Activated B cell treated with CpG ODN at 0.5 μM for 24 hours (primary cell): ENCODE measurements around the gene GLTP. TPM values are rescaled to one million over a fixed set of nuclear protein-coding genes. Genes with fewer than 3 reads are reported as not detected.
A peak's percentile ranks its signal among the peaks of the same experiment; 100 is the strongest.
"Not testable (repeated sequence)": the region's sequence is repeated elsewhere in the genome, so short reads cannot be mapped to it uniquely, and the experiment has no call there.

Source experiments
- ATAC-seq: fragments of 200-7000 bp; cut with Tn5 transposase; one replicate; pipeline ENCODE4 v1.10.0; 2021; ENCODE audit warnings: low read depth, mild to moderate bottlenecking, moderate library complexity
- CTCF ChIA-PET: fragments of 350-600 bp; sonication (Branson Sonifier 250); formaldehyde crosslinking; loops from one replicate; lab custom pipeline; 2021; ENCODE audit warnings: antibody characterized with exemption; lab: Charles Lee
- POLR2A ChIA-PET: fragments of 350-600 bp; sonication (Branson Sonifier 250); formaldehyde crosslinking; loops from one replicate; lab custom pipeline; 2021; ENCODE audit warnings: antibody characterized with exemption; lab: Charles Lee
- DNase-seq: peaks from one replicate; pipeline ENCODE4 v3.0.0; 2022
- H3K27ac Mint-ChIP-seq: one replicate; pipeline ENCODE4 v1.8.0; 2020; ENCODE audit warnings: mixed read lengths
- H3K27me3 Mint-ChIP-seq: one replicate; pipeline ENCODE4 v1.8.0; 2021; ENCODE audit warnings: mixed read lengths
- H3K36me3 Mint-ChIP-seq: one replicate; pipeline ENCODE4 v1.8.0; 2021; ENCODE audit warnings: low read depth, mixed read lengths
- H3K4me1 Mint-ChIP-seq: one replicate; pipeline ENCODE4 v1.8.0; 2021; ENCODE audit warnings: mixed read lengths
- H3K4me3 Mint-ChIP-seq: one replicate; pipeline ENCODE4 v1.8.0; 2020; ENCODE audit warnings: mild to moderate bottlenecking, mixed read lengths
- H3K9me3 Mint-ChIP-seq: one replicate; pipeline ENCODE4 v1.8.0; 2020; ENCODE audit warnings: mixed read lengths
- intact Hi-C: fragments of 100-400 bp; cut with micrococcal nuclease; formaldehyde crosslinking; loops from one replicate; pipeline ENCODE4 v1.15.1; 2024
- total RNA-seq: library from RNA; stranded (reverse); gene quantifications from 2 replicates; pipeline ENCODE4 v1.2.3, GENCODE V29; 2022
- TF ChIP-seq, protein P1 (sequence below): fragments of 200-600 bp; IDR thresholded peaks from one replicate; pipeline ENCODE4 v1.8.0; 2022; ENCODE audit warnings: antibody characterized with exemption, mild to moderate bottlenecking

GLTP gene
- total RNA-seq, 1 donor from 2014 or later, result 26.5 TPM

DNA sequence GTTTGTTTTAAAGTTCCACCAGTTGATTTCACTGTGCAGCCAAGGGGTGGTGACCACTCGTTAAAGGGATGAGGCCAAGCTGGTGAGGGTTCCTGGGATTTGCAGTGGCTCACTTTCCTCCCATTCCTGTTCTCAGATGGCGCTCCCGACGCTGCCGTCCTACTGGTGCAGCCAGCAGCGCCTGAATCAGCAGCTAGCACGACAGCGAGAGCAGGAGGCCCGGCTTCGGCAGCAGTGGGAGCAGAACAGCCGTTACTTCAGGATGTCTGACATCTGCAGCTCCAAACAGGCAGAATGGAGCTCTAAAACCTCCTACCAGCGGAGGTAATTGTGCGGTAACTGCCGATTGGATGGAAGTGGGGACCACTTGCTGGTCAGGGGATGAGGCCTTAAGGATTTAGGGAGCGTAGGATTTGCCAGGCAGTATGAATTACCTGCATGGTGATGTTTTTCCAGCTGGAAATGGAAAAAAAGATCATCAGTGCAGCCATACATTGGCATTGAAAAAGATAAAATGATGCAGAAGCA, 22.6 kb upstream of the GLTP start:
- H3K4me1 Mint-ChIP-seq, result peaks cover 29% of the 10 kb centered on the region
- no peaks in the 10 kb centered on the region for H3K9me3 Mint-ChIP-seq
- POLR2A ChIA-PET, result no interaction called here
- no peak overlapping the region for H3K4me3 Mint-ChIP-seq
- no peak overlapping the region for H3K27ac Mint-ChIP-seq
- no peaks in the 10 kb centered on the region for H3K27me3 Mint-ChIP-seq
- CTCF ChIA-PET, result interaction anchor here (1.5 kb wide), 1 partner anchor 11 kb away, joined by 4 read pairs; no protein-coding TSS in a partner anchor
- peaks cover 49% of the 10 kb centered on the region for H3K36me3 Mint-ChIP-seq
- intact Hi-C loops, result loop anchor here (5.0 kb wide), 1 partner anchor 191 kb away; the partner anchor contains the start of gene FAM222A
- DNase-seq (no peak), ATAC-seq (no peak)
- TF ChIP-seq, protein P1, sequence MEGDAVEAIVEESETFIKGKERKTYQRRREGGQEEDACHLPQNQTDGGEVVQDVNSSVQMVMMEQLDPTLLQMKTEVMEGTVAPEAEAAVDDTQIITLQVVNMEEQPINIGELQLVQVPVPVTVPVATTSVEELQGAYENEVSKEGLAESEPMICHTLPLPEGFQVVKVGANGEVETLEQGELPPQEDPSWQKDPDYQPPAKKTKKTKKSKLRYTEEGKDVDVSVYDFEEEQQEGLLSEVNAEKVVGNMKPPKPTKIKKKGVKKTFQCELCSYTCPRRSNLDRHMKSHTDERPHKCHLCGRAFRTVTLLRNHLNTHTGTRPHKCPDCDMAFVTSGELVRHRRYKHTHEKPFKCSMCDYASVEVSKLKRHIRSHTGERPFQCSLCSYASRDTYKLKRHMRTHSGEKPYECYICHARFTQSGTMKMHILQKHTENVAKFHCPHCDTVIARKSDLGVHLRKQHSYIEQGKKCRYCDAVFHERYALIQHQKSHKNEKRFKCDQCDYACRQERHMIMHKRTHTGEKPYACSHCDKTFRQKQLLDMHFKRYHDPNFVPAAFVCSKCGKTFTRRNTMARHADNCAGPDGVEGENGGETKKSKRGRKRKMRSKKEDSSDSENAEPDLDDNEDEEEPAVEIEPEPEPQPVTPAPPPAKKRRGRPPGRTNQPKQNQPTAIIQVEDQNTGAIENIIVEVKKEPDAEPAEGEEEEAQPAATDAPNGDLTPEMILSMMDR, result no peak

DNA sequence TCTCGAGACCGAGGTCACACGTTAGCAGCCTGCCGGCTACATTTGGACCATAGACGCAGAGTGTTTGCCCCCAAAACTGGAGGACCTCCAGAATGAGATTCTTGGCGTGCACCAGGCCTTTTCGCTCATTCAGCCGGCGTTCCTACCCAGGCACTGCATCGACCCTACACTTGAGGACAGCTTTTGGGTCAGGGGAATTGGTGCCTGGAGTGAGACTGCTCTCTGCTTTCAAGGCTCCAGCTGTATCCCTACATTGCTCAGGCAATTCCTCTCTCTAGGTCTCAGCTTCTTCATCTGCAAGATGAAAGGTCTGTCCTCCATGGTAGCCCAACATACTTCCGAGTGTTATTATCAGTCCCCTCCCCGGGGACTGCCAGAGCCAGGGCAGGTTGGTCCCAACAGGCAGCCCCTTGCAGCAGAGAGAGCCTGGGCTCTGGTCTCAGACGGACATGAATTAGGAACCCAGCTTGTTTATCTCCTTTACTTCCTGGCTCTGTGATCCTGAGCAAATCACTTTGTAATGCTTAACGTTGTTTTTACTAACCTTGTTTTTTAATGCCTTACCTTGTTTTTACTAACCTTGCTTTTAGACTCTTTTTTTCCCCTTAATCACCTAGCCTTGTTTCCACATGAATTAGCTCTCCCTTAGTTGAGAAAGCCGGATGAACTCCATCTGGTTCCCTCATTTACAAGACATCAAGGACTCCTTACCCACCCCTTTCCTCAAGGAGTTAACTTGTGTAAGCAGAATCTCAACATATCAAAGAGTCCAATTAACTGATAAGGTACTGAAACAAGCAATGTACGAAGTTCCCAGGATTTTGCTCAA, 20.6 kb upstream of the GLTP start:
- DNase-seq (no peak), ATAC-seq (no peak)
- Mint-ChIP-seq H3K9me3 (no peaks in the 10 kb centered on the region), H3K4me1 (peaks cover 29% of the 10 kb centered on the region), H3K27me3 (no peaks in the 10 kb centered on the region), H3K36me3 (peaks cover 30% of the 10 kb centered on the region), H3K27ac (peak overlapping the region; percentile 96), H3K4me3 (peak overlapping the region; percentile 99)
- ChIA-PET POLR2A (interaction anchor here (0.6 to 1.6 kb wide), 5 partner anchors 12 to 530 kb away, joined by 3 to 12 read pairs (median 3); partner anchors contain the start of genes GIT2 and GLTP), CTCF (interaction anchor here (1.0 kb wide), 1 partner anchor 13 kb away, joined by 4 read pairs; no protein-coding TSS in a partner anchor)
- intact Hi-C loops, result loop anchor here (1.0 to 5.0 kb wide), 4 partner anchors 13 to 189 kb away; partner anchors contain the start of genes FAM222A and GLTP
- TF ChIP-seq, protein P1, result no peak

DNA sequence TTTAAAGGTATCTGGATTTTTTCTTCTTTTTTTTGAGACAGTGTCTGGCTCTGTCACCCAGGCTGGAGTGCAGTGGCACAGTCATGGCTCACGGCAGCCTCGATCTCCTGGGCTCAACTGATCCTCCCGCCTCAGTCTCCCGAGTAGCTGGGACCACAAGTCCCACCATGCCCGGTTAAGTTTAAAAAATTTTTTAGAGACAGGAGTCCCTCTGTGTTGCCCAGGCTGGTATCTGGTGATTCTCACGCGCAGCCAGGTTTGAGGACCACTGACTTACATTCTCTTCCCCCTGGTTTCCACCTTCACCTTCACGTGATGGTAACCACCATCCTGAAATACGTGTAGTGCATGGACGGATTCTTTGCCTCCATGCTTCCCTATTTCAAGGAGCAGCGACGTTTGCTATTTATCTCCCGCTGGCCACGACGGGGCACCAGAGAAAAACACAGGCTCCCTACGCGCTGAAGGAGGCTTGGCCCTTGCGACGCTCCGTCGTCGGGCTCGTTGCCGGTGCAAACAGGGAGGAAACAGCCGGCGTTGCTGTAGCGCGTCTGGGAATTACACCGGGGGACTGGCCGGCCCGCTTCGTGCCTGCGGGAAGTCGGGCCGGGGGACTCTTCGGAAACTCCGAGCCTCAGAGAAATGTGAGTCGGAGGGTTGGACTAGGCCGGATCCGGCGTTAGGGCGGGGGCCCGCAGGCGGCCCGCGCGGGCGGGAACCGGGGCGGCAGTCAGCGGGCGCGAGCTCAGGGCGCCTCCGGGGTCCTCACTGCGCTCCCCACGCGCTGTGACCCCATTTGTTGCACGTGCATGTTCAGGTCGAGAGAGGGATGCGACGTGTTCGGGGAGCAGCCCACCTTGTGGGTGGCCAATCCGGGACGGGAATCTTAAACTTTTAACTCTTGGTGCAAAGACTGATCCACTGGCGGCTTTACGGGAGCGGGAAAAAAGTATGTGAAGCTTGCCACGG, 19.7 kb upstream of the GLTP start, which contains the start of gene TCHP:
Gene TCHP, plus strand, starts transcription at position 492 of the 969 bp plus-strand sequence. CDS start 2,753 bp downstream, outside the sequence.
- peaks cover 21% of the 10 kb centered on the region for H3K36me3 Mint-ChIP-seq
- TF ChIP-seq, protein P1, result no peak
- ATAC-seq, result peak; percentile 93
- DNase-seq, result peak; percentile 67
- POLR2A ChIA-PET, result interaction anchor here (0.6 to 1.6 kb wide), 5 partner anchors 12 to 531 kb away, joined by 3 to 12 read pairs (median 3); partner anchors contain the start of genes GIT2 and GLTP
- H3K27me3 Mint-ChIP-seq, result no peaks in the 10 kb centered on the region
- no peaks in the 10 kb centered on the region for H3K9me3 Mint-ChIP-seq
- H3K27ac Mint-ChIP-seq, result peak within 1 kb of the TSS; percentile 96
- peaks cover 29% of the 10 kb centered on the region for H3K4me1 Mint-ChIP-seq
- H3K4me3 Mint-ChIP-seq, result peak within 1 kb of the TSS; percentile 99
- intact Hi-C loops, result loop anchor here (1.0 to 5.0 kb wide), 4 partner anchors 12 to 188 kb away; partner anchors contain the start of genes FAM222A and GLTP
- CTCF ChIA-PET, result interaction anchor here (1.0 kb wide), 1 partner anchor 12 kb away, joined by 4 read pairs; no protein-coding TSS in a partner anchor

DNA sequence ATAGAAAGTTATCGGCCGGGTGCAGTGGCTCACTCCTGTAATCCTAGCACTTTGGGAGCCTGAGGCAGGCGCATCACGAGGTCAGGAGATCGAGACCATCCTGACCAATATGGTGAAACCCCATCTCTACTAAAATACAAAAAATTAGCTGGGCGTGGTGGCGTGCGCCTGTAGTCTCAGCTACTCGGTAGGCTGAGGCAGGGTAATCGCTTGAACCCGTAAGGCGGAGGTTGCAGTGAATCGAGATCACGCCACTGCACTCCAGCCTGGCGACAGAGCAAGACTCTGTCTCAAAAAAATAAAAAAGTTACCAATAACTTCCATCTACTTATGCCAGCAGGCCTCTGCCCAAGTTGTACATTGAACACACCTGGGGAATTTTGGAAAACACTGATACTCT, 19.0 kb upstream of the GLTP start:
- peaks cover 14% of the 10 kb centered on the region for H3K36me3 Mint-ChIP-seq
- ATAC-seq, H3K9me3 Mint-ChIP-seq, H3K27me3 Mint-ChIP-seq, CTCF ChIA-PET, POLR2A ChIA-PET, DNase-seq, intact Hi-C loops: not testable (repeated sequence)
- peaks cover 29% of the 10 kb centered on the region for H3K4me1 Mint-ChIP-seq
- H3K4me3 Mint-ChIP-seq, result peak overlapping the region; percentile 99
- peak overlapping the region; percentile 96 for H3K27ac Mint-ChIP-seq

DNA sequence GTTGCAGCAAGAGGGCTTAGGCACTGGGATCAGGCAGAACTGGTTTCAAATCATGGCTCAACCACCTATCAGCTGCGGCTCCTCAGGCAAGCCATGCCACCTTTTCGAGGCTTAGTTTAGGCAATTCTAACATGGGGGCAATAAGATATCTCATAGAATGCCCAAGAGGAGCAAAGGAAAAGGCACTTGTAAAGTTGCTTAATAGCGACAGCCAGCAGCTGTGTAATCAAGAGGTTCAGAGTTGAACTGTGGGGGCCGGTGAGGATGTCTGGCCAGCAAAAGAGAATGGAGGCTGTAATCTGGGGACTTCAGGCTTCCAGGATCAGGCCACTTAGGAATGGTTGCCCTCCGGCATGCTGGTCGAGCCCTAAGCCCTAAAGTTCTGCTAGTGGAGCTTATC, 16.7 kb upstream of the GLTP start:
- Mint-ChIP-seq H3K27ac (no peak overlapping the region), H3K9me3 (no peaks in the 10 kb centered on the region), H3K27me3 (no peaks in the 10 kb centered on the region), H3K4me3 (no peak overlapping the region), H3K36me3 (peaks cover 6% of the 10 kb centered on the region), H3K4me1 (peaks cover 47% of the 10 kb centered on the region)
- TF ChIP-seq, protein P1, result no peak
- DNase-seq, result no peak
- intact Hi-C loops, result no loop called here
- ChIA-PET POLR2A (interaction anchor here (0.7 kb wide), 1 partner anchor 44 kb away, joined by 3 read pairs; no protein-coding TSS in a partner anchor), CTCF (no interaction called here)
- no peak for ATAC-seq
